CD4-positive, alpha-beta T cell treated with Interferon alpha-2 for 1 hour (primary cell): Measurements from ENCODE around the gene PRAMEF7.
"Not testable (repeated sequence)": the region's sequence is repeated elsewhere in the genome, so short reads cannot be mapped to it uniquely, and the experiment has no call there.

ENCODE experiments used
- DNase-seq, 2 donors: peaks; one replicate each; pipeline ENCODE4 v3.0.0-alpha.2; 2020 to 2022

Gene PRAMEF7

DNA sequence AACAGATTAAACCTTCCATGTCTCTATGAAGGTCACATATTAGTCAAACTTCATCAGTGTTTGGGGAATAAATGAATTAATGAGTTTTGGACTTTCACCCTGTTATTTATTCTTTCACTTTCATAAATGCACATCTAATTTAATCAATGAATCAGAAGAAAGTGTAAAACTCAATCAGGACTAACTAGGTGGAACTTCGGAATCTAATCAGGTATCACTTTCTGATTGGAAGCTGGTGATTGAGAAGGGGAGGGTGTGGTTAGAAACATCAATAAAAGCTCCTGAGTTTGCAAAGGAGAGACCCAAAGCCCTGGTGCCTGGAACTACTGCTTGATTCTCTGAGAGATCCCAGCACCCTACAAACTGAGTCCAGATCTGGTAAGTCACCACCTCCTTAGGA, at the start of gene PRAMEF7:
PRAMEF7 (plus strand) TSS at position 301 of the 400 bp plus-strand sequence. CDS start 1,083 bp downstream, outside the sequence.
- not testable (repeated sequence) for DNase-seq

DNA sequence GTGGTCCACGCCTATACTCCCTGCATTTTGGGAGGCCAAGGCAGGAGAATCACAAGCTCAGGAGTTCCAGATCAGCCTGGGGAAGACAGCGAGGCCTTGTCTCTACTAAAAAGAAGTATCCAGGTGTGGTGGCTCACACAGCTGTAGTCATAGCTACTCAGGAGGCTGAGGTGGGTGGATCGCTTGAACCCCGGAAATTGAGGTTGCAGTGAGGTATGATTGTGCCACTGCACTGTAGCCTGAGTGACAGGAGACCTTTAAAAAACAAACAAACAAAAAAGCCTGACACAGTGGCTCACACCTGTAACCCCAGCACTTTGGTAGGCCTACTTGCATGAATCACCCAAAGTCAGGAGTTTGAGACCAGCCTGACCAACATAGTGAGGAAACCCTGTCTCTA, 38.0 kb upstream of the PRAMEF7 start:
- not testable (repeated sequence) for DNase-seq

DNA sequence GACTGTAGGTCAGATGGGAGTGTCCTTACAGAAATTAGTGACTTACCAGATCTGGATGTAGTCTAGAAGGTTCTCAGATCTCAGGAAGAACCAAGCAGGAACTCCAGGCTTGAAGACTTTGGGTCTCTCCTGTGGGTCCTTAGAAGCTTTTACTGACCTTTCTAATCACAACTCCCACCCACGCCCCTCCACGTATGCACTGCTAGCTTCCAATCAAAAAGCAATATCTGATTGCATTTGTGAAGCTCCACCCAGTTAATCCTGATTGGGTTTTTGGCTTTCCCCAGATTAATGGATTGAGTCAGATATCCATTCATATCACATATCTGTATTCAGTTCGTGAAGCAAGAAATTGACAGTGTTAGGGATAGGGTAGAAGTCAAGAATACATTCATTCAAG, 30.3 kb upstream of the PRAMEF7 start, which contains the start of gene PRAMEF4:
PRAMEF4 (minus strand) TSS at position 101 of the 400 bp plus-strand sequence. CDS start 2,807 bp downstream, outside the sequence.
- not testable (repeated sequence) for DNase-seq

DNA sequence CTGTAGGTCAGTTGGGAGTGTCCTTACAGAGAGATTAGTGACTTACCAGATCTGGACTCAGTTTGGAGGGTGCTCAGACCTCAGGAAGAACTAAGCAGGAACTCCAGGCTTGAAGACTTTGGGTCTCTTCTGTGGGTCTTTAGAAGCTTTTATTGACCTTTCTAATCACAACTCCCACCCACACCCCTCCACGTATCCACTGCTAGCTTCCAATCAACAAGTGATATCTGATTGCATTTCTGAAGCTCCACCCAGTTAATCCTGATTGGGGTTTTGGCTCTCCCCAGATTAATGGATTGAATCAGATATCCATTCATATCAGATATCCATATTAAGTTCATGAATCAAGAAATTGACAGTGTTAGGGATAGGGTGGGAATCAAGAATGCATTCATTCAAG, 18.2 kb upstream of the PRAMEF7 start, which contains the start of gene PRAMEF10:
PRAMEF10 (minus strand) TSS at position 101 of the 400 bp plus-strand sequence. CDS start 2,423 bp downstream, outside the sequence.
- not testable (repeated sequence) for DNase-seq

DNA sequence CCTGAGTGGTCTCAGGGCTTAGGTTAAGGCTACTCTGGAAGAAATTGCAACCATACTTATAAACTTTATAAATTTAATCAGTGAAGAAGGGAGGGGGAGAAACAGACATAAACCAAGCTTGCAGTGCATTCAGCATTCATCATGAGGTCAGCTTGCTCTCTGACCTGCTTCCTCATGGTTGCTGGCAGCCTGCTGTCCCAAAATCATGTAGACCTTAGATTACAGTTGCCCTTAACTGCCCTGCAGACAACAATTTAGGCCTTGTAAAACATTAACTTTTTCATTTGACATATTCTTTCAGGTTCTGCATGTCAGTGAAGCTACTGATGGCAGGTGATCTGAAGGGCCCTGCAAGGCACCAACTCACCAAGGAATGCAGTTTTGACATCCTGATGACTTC, 17.2 kb upstream of the PRAMEF7 start:
- DNase-seq = not testable (repeated sequence)

DNA sequence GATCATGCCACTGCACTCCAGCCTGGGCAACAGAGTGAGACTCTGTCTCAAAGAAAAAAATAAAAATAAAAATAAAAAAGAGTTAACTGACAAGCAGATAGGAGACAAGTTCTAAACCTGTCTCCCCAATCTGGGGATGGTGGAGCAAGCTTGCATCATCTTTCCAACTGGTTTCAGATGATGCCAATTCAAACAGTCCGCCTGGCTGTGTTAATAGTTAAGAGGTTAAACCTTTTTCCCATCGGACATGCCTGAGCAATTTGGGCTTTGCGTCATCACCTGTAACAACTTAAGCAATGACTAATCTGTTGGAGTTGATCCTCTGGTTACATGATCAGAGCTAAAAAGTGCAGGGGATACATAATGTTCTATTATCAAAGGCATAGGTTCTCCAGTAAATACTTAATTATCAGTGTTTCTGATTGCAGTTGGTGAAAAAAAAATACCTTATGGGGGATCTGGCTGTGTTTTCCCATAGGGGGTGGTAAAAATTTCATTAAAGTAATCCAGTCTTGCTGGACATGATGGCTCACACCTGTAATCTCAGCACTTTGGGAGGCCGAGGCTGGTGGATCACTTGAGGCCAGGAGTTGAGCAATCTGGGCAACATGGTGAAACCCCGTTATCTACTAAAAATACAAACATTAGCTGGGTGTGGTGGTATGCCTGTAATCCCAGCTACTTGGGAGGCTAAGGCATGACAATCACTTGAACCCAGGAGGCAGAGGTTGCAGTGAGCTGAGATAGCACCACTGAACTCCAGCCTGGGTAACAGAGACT, 12.4 kb upstream of the PRAMEF7 start:
- not testable (repeated sequence) for DNase-seq

DNA sequence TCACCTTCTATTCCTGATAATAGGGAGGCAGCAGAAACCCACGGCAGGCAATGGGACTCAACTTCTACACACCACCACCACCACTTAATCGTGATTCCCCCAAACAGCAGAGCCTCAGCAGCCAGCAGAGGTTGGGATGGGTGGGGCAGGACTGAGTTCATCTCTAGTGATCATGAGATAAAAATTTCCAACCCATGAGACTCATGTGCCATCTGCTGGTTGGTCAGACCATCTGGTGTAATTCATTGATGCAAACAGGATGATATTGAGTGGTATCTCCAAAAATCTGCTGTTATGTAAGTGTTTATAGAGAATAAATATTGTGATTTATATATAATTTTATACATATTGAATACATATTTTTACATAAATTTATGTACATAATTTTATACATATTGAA, 5.3 kb downstream of the PRAMEF7 start:
- not testable (repeated sequence) for DNase-seq

DNA sequence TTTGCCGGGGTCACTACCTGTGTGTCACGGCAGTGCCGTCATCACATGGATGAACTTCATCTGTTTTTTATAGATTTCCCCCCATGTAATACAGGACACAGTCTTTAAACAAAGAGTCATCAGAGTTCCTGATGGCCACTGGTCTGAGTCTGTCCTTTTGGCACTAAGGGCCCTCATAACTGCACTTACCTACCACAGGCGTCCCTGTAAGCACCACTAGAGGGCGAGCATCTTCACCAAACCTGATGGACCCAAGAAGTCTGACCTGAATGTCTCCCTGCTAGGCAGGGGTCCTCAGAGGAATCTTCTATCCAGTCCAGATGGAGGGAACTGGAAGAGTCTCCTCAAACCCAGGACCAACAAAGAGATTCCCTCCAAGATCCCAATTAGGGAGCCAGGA, 8.0 kb downstream of the PRAMEF7 start:
- DNase-seq = not testable (repeated sequence)

DNA sequence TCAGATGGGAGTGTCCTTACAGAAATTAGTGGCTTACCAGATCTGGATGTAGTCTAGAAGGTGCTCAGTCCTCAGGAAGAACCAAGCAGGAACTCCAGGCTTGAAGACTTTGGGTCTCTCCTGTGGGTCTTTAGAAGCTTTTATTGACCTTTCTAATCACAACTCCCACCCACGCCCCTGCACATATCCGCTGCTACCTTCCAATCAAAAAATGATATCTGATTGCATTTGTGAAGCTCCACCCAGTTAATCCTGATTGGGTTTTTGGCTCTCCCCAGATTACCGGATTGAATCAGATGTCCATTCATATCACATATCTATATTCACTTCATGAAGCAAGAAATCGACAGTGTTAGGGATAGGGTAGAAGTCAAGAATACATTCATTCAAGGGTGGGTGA, 31.1 kb downstream of the PRAMEF7 start, which contains the start of gene PRAMEF6:
PRAMEF6 (minus strand) TSS at position 101 of the 400 bp plus-strand sequence. CDS start 5,062 bp downstream, outside the sequence.
- not testable (repeated sequence) for DNase-seq
